Ovary (tissue), 9 donors: ENCODE measurements around the gene DDX3Y. TPM values are rescaled to one million over a fixed set of nuclear protein-coding genes. Genes with fewer than 3 reads are reported as not detected.

Source experiments
- DNase-seq, 5 donors: peaks; one replicate each; pipeline ENCODE4 v3.0.0-alpha.2; 2019 to 2020
- H3K27ac ChIP-seq, 2 donors: fragments of 200-600 bp; one replicate each; pipeline versions ENCODE4 v1.5.1 to v1.8.0; 2019 to 2022
- H3K27me3 ChIP-seq: fragments of 200-600 bp; one replicate; pipeline ENCODE4 v1.8.0; 2022
- H3K36me3 ChIP-seq: fragments of 200-600 bp; sonication (generic); one replicate; pipeline ENCODE4 v1.5.1; 2019
- H3K4me1 ChIP-seq: one replicate; pipeline ENCODE4 v1.8.1; 2013; ENCODE audit warnings: mild to moderate bottlenecking, moderate library complexity; ENCODE audit not compliant: insufficient read depth
- H3K4me3 ChIP-seq: fragments of 200-600 bp; sonication (generic); one replicate; pipeline ENCODE4 v1.5.1; 2017
- H3K9me3 ChIP-seq, 2 donors: fragments of 200-600 bp in 1 of 2; sonication (generic) in 1 of 2; one replicate each; pipeline versions ENCODE4 v1.5.1 to v1.8.1; 2013 to 2019; ENCODE audit warnings: mild to moderate bottlenecking in 1 of 2, moderate library complexity in 1 of 2
- CTCF ChIP-seq, 3 donors: fragments of 450-650 bp in 2 of 3; fragments of 200-600 bp in 1 of 3; IDR thresholded peaks; one replicate each; pipeline versions ENCODE4 v1.5.1 to v1.8.0; 2016 to 2022; ENCODE audit warnings: antibody characterized with exemption in 3 of 3, mild to moderate bottlenecking in 1 of 3
- EP300 ChIP-seq: sonication (generic); formaldehyde crosslinking; IDR thresholded peaks from one replicate; pipeline ENCODE4 v1.6.1; 2017; ENCODE audit warnings: antibody characterized with exemption
- POLR2A ChIP-seq: fragments of 450-650 bp; IDR thresholded peaks from one replicate; pipeline ENCODE4 v1.6.1; 2017; ENCODE audit warnings: antibody characterized with exemption, mild to moderate bottlenecking, moderate library complexity
- WGBS, 3 donors: extraction: QIAGEN DNeasy Blood & Tissue Kit in 1 of 3; methylation state at CpG; one replicate each; pipeline versions ENCODE4 v1.1.5 to v1.1.7; 2013 to 2017; 5-methylcytosine and 5-hydroxymethylcytosine counted together
- intact Hi-C, 4 donors: fragments of 100-400 bp; cut with DNase I; formaldehyde crosslinking; loops; one replicate each; pipeline versions ENCODE4 v1.11.0 to v1.15.1; 2022 to 2023
- polyA plus RNA-seq, 2 donors: library from polyadenylated mRNA; stranded (reverse); fragments of 200-250 nt in 1 of 2; fragments of 350-450 nt in 1 of 2; fragmentation: Illumina TruSeq in 1 of 2; extraction: RNeasy Lipid Tissue Mini Kit (QIAGEN cat#74804) in 1 of 2; gene quantifications; one replicate each; pipeline ENCODE4 v1.2.3, GENCODE V29; 2013 to 2014
- total RNA-seq, 7 donors: library from RNA; depleted of rRNA in 2 of 7; stranded (reverse); fragments of >200 nt in 2 of 7; fragmentation: NEBNext Ultra II Directional in 3 of 7; extraction: Animal tissue kit (Norgen Biotek cat#: 25700) in 3 of 7; gene quantifications; one replicate each; pipeline versions ENCODE4 v1.1.0 to v1.2.4, GENCODE V29; 2016 to 2023
- donor health status: DM: no; HTN: no; CAD: no; lungs with moderate emphysema.
- donor health status: DM: no; HTN: no; CAD: no.
- donor health status: Bipolar disorder and iron deficiency.
- donor health status: DM: yes; HTN: yes; CAD: no.
- donor health status: DM: no; HTN: no; CAD: no.
- donor health status: DM: yes; HTN: yes; CAD: no.

Gene DDX3Y
- total and polyA plus RNA-seq, 9 donors = 0.59 TPM; not detected in 8

GRCh38 chrY:12905517-12905872 lies 827 bp downstream of the DDX3Y start:
- no peaks in the 10 kb centered on the region for H3K9me3 ChIP-seq
- no peak for DNase-seq
- H3K27me3 ChIP-seq = no peaks in the 10 kb centered on the region
- H3K27ac ChIP-seq = no peak overlapping the region
- H3K4me1 ChIP-seq = no peaks in the 10 kb centered on the region
- WGBS, 3 donors = no CpG with 5 or more reads among the region's 19 CpGs
- no peak for TF ChIP-seq EP300
- no peak for TF ChIP-seq CTCF (IDR thresholded peaks at IDR 0.05)
- TF ChIP-seq POLR2A = no peak
- H3K36me3 ChIP-seq = no peaks in the 10 kb centered on the region
- intact Hi-C loops = no loop called here
- H3K4me3 ChIP-seq = no peak overlapping the region

- H3K27me3 ChIP-seq = no peaks in the 10 kb centered on the region
- no CpG with 5 or more reads among the region's 15 CpGs for WGBS, 3 donors
- no peaks in the 10 kb centered on the region for H3K36me3 ChIP-seq
- no peaks in the 10 kb centered on the region for H3K9me3 ChIP-seq
- no peak for DNase-seq
- intact Hi-C loops = no loop called here
- no peak overlapping the region for H3K27ac ChIP-seq
- H3K4me1 ChIP-seq = no peaks in the 10 kb centered on the region
- no peak overlapping the region for H3K4me3 ChIP-seq
- TF ChIP-seq POLR2A = no peak
- TF ChIP-seq EP300 = no peak
- TF ChIP-seq CTCF (IDR thresholded peaks at IDR 0.05) = no peak
These were observed 1.2 kb downstream of the DDX3Y start for GRCh38 chrY:12905895-12906294.

- Histone ChIP-seq H3K4me1 (no peaks in the 10 kb centered on the region), H3K27me3 (no peaks in the 10 kb centered on the region), H3K4me3 (no peak overlapping the region), H3K36me3 (no peaks in the 10 kb centered on the region), H3K9me3 (no peaks in the 10 kb centered on the region), H3K27ac (no peak overlapping the region)
- TF ChIP-seq EP300 (no peak), POLR2A (no peak), CTCF (IDR thresholded peaks at IDR 0.05) (no peak)
- DNase-seq = no peak
- no CpG with 5 or more reads among the region's 4 CpGs for WGBS, 3 donors
- intact Hi-C loops = no loop called here
These were observed 8.9 kb downstream of the DDX3Y start for GRCh38 chrY:12913541-12913940.

GRCh38 chrY:12928043-12928442 lies 23.4 kb downstream of the DDX3Y start:
- no peaks in the 10 kb centered on the region for H3K27me3 ChIP-seq
- H3K4me3 ChIP-seq = no peak overlapping the region
- intact Hi-C loops = no loop called here
- no peaks in the 10 kb centered on the region for H3K9me3 ChIP-seq
- no peak overlapping the region for H3K27ac ChIP-seq
- WGBS, 3 donors = no CpG with 5 or more reads among the region's 3 CpGs
- no peaks in the 10 kb centered on the region for H3K36me3 ChIP-seq
- TF ChIP-seq CTCF (IDR thresholded peaks at IDR 0.05) (no peak), EP300 (no peak), POLR2A (no peak)
- no peak for DNase-seq
- H3K4me1 ChIP-seq = no peaks in the 10 kb centered on the region
